HEK293 (cell line): ENCODE results near the gene SPPL2B.

Experiments
- KLF8 ChIP-seq: fragments of 450-650 bp; formaldehyde crosslinking; IDR thresholded peaks from 2 replicates; pipeline ENCODE4 v1.5.1; 2016; ENCODE audit warnings: missing biosample characterization, missing genetic modification characterization
- ZBTB48 ChIP-seq: fragments of 450-650 bp; formaldehyde crosslinking; IDR thresholded peaks from 2 replicates; pipeline ENCODE4 v1.5.1; 2016; ENCODE audit warnings: missing biosample characterization, missing genetic modification characterization
- ZFHX2 ChIP-seq: fragments of 450-650 bp; formaldehyde crosslinking; conservative IDR thresholded peaks from 2 replicates; pipeline ENCODE4 v1.5.1; 2016; ENCODE audit warnings: missing biosample characterization, missing genetic modification characterization
- ZFP41 ChIP-seq: fragments of 450-650 bp; formaldehyde crosslinking; IDR thresholded peaks from 2 replicates; pipeline ENCODE4 v1.5.1; 2016; ENCODE audit warnings: missing biosample characterization, missing genetic modification characterization, borderline replicate concordance
- ZNF140 ChIP-seq: fragments of 450-650 bp; formaldehyde crosslinking; IDR thresholded peaks from 2 replicates; pipeline ENCODE4 v1.5.1; 2016; ENCODE audit warnings: missing biosample characterization, missing genetic modification characterization
- ZNF169 ChIP-seq: fragments of 450-650 bp; formaldehyde crosslinking; IDR thresholded peaks from 2 replicates; pipeline ENCODE4 v1.5.1; 2016; ENCODE audit warnings: missing biosample characterization, missing genetic modification characterization
- ZNF214 ChIP-seq: fragments of 450-650 bp; formaldehyde crosslinking; IDR thresholded peaks from 2 replicates; pipeline ENCODE4 v1.5.1; 2017; ENCODE audit warnings: missing biosample characterization, mild to moderate bottlenecking, missing genetic modification characterization, borderline replicate concordance
- ZNF24 ChIP-seq: fragments of 450-650 bp; formaldehyde crosslinking; IDR thresholded peaks from 2 replicates; pipeline ENCODE4 v1.5.1; 2016; ENCODE audit warnings: missing biosample characterization, missing genetic modification characterization
- ZNF324 ChIP-seq: fragments of 450-650 bp; formaldehyde crosslinking; IDR thresholded peaks from 2 replicates; pipeline ENCODE4 v1.5.1; 2016; ENCODE audit warnings: missing biosample characterization, missing genetic modification characterization
- ZNF366 ChIP-seq: fragments of 450-650 bp; formaldehyde crosslinking; conservative IDR thresholded peaks from 2 replicates; pipeline ENCODE4 v1.5.1; 2016; ENCODE audit warnings: missing biosample characterization, missing genetic modification characterization
- ZNF548 ChIP-seq: fragments of 450-650 bp; formaldehyde crosslinking; IDR thresholded peaks from 2 replicates; pipeline ENCODE4 v1.5.1; 2016; ENCODE audit warnings: missing biosample characterization, missing genetic modification characterization
- ZNF549 ChIP-seq: fragments of 450-650 bp; IDR thresholded peaks from 2 replicates; pipeline ENCODE4 v1.5.1; 2018; ENCODE audit warnings: missing biosample characterization, missing genetic modification characterization, mild to moderate bottlenecking, inconsistent platforms, moderate library complexity
- ZNF596 ChIP-seq: fragments of 450-650 bp; IDR thresholded peaks from 2 replicates; pipeline ENCODE4 v1.5.0; 2018; ENCODE audit warnings: missing biosample characterization, mild to moderate bottlenecking, missing genetic modification characterization, moderate library complexity
- ZNF600 ChIP-seq: fragments of 450-650 bp; formaldehyde crosslinking; IDR thresholded peaks from 2 replicates; pipeline ENCODE4 v1.5.1; 2016; ENCODE audit warnings: missing biosample characterization, missing genetic modification characterization
- ZNF664 ChIP-seq: fragments of 450-650 bp; formaldehyde crosslinking; IDR thresholded peaks from 2 replicates; pipeline ENCODE4 v1.5.1; 2016; ENCODE audit warnings: missing biosample characterization, missing genetic modification characterization
- ZNF837 ChIP-seq: fragments of 450-650 bp; formaldehyde crosslinking; IDR thresholded peaks from 2 replicates; pipeline ENCODE4 v1.5.1; 2016; ENCODE audit warnings: missing biosample characterization, missing genetic modification characterization
- ZSCAN16 ChIP-seq: fragments of 450-650 bp; formaldehyde crosslinking; IDR thresholded peaks from 2 replicates; pipeline ENCODE4 v1.5.1; 2016; ENCODE audit warnings: missing biosample characterization, missing genetic modification characterization
- TF ChIP-seq, protein P1 (sequence below): fragments of 450-650 bp; formaldehyde crosslinking; IDR thresholded peaks from 2 replicates; pipeline ENCODE4; 2016; ENCODE audit warnings: missing biosample characterization, missing genetic modification characterization
- TF ChIP-seq, protein P2 (sequence below): fragments of 450-650 bp; formaldehyde crosslinking; IDR thresholded peaks from 2 replicates; pipeline ENCODE4 v1.5.1; 2016; ENCODE audit warnings: missing biosample characterization, missing genetic modification characterization
- TF ChIP-seq, protein P3 (sequence below): fragments of 450-650 bp; formaldehyde crosslinking; IDR thresholded peaks from 2 replicates; pipeline ENCODE4 v1.5.1; 2017; ENCODE audit warnings: missing biosample characterization, mild to moderate bottlenecking, missing genetic modification characterization, moderate library complexity
- TF ChIP-seq, protein P4 (sequence below): fragments of 450-650 bp; formaldehyde crosslinking; IDR thresholded peaks from 2 replicates; pipeline ENCODE4 v1.5.1; 2016; ENCODE audit warnings: missing biosample characterization, missing genetic modification characterization
- TF ChIP-seq, protein P5 (sequence below): fragments of 450-650 bp; formaldehyde crosslinking; IDR thresholded peaks from 2 replicates; pipeline ENCODE4 v1.5.1; 2016; ENCODE audit warnings: missing biosample characterization, missing genetic modification characterization
- TF ChIP-seq, protein P6 (sequence below): fragments of 450-650 bp; formaldehyde crosslinking; IDR thresholded peaks from 2 replicates; pipeline ENCODE4 v1.5.1; 2016; ENCODE audit warnings: missing biosample characterization, missing genetic modification characterization
- TF ChIP-seq, protein P7 (sequence below): fragments of 450-650 bp; formaldehyde crosslinking; IDR thresholded peaks from 2 replicates; pipeline ENCODE4 v1.5.1; 2016; ENCODE audit warnings: missing biosample characterization, missing genetic modification characterization
- TF ChIP-seq, protein P8 (sequence below): fragments of 450-650 bp; formaldehyde crosslinking; IDR thresholded peaks from 2 replicates; pipeline ENCODE4 v1.5.1; 2016; ENCODE audit warnings: missing biosample characterization, missing genetic modification characterization

The SPPL2B gene

DNA sequence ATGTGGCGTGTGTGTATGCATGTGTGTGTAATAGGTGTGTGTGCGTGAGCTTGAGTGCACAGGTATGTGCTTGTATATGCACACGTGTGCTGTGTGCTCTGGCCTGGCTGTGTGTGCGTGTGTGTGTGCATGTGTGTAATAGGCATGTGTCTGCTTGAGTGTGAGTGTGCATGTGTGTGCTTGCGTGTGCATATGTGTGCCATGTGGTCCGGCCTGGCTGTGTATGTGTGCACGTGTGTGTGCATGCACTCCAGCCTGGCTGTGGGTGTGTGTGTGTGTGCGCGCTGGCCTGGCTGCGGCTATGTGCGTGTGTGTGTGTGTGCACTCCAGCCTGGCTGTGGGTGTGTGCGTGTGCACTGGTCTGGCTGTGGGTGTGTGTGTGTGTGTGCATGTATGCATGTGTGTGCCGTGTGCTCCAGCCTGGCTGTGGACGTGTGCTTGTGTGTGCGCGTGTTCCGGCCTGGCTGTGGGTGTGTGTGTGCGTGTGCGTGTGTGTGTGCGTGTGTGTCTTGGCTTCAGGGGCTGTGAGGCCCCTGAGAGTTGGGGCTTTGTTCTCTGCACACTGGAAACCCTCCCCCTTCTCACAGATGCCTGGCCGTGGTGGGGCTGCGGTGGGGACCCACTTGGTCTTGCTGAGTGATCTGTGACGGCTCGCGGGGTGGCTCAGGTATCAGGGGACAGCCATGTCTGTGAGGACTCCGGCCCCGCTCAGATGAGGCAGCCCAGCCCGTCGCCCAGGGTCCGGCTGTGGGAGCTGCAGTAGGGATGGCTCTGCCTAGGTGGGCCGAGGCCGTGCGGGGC lies 8.2 kb downstream of the SPPL2B start (continued):
- TF ChIP-seq, protein P1, sequence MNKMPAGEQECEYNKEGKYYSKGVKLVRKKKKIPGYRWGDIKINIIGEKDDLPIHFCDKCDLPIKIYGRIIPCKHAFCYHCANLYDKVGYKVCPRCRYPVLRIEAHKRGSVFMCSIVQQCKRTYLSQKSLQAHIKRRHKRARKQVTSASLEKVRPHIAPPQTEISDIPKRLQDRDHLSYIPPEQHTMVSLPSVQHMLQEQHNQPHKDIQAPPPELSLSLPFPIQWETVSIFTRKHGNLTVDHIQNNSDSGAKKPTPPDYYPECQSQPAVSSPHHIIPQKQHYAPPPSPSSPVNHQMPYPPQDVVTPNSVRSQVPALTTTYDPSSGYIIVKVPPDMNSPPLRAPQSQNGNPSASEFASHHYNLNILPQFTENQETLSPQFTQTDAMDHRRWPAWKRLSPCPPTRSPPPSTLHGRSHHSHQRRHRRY (tag by site-specific recombination): no peak
- TF ChIP-seq ZFP41 (no peak), KLF8 (tag by site-specific recombination) (no peak; the same call in 1 of the 2 replicates), ZNF596 (no peak), ZNF140 (no peak), ZFHX2 (peak; percentile 54), ZNF169 (tag by site-specific recombination) (0 out of 2 replicates have a peak, but pooled peaks have one; percentile 12), ZBTB48 (no peak), ZNF549 (tag by site-specific recombination) (no peak), ZNF324 (tag by site-specific recombination) (no peak), ZNF366 (no peak), ZNF600 (peak; percentile 32), ZNF24 (no peak), ZNF214 (tag by site-specific recombination) (no peak), ZNF837 (tag by site-specific recombination) (no peak), ZSCAN16 (tag by site-specific recombination) (no peak), ZNF548 (no peak), ZNF664 (tag by site-specific recombination) (no peak)
- TF ChIP-seq, protein P2, sequence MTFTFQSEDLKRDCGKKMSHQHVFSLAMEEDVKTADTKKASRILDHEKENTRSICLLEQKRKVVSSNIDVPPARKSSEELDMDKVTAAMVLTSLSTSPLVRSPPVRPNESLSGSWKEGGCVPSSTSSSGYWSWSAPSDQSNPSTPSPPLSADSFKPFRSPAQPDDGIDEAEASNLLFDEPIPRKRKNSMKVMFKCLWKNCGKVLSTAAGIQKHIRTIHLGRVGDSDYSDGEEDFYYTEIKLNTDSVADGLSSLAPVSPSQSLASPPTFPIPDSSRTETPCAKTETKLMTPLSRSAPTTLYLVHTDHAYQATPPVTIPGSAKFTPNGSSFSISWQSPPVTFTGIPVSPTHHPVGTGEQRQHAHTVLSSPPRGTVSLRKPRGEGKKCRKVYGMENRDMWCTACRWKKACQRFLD: no peak
- TF ChIP-seq, protein P3, sequence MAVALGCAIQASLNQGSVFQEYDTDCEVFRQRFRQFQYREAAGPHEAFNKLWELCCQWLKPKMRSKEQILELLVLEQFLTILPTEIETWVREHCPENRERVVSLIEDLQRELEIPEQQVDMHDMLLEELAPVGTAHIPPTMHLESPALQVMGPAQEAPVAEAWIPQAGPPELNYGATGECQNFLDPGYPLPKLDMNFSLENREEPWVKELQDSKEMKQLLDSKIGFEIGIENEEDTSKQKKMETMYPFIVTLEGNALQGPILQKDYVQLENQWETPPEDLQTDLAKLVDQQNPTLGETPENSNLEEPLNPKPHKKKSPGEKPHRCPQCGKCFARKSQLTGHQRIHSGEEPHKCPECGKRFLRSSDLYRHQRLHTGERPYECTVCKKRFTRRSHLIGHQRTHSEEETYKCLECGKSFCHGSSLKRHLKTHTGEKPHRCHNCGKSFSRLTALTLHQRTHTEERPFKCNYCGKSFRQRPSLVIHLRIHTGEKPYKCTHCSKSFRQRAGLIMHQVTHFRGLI (tag by site-specific recombination): no peak
- TF ChIP-seq, protein P4, sequence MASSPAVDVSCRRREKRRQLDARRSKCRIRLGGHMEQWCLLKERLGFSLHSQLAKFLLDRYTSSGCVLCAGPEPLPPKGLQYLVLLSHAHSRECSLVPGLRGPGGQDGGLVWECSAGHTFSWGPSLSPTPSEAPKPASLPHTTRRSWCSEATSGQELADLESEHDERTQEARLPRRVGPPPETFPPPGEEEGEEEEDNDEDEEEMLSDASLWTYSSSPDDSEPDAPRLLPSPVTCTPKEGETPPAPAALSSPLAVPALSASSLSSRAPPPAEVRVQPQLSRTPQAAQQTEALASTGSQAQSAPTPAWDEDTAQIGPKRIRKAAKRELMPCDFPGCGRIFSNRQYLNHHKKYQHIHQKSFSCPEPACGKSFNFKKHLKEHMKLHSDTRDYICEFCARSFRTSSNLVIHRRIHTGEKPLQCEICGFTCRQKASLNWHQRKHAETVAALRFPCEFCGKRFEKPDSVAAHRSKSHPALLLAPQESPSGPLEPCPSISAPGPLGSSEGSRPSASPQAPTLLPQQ: no peak
- TF ChIP-seq, protein P5, sequence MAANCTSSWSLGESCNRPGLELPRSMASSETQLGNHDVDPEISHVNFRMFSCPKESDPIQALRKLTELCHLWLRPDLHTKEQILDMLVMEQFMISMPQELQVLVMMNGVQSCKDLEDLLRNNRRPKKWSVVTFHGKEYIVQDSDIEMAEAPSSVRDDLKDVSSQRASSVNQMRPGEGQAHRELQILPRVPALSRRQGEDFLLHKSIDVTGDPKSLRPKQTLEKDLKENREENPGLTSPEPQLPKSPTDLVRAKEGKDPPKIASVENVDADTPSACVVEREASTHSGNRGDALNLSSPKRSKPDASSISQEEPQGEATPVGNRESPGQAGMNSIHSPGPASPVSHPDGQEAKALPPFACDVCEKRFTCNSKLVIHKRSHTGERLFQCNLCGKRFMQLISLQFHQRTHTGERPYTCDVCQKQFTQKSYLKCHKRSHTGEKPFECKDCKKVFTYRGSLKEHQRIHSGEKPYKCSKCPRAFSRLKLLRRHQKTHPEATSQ (tag by site-specific recombination): 0 out of 2 replicates have a peak, but pooled peaks have one; percentile 0
- TF ChIP-seq, protein P6, sequence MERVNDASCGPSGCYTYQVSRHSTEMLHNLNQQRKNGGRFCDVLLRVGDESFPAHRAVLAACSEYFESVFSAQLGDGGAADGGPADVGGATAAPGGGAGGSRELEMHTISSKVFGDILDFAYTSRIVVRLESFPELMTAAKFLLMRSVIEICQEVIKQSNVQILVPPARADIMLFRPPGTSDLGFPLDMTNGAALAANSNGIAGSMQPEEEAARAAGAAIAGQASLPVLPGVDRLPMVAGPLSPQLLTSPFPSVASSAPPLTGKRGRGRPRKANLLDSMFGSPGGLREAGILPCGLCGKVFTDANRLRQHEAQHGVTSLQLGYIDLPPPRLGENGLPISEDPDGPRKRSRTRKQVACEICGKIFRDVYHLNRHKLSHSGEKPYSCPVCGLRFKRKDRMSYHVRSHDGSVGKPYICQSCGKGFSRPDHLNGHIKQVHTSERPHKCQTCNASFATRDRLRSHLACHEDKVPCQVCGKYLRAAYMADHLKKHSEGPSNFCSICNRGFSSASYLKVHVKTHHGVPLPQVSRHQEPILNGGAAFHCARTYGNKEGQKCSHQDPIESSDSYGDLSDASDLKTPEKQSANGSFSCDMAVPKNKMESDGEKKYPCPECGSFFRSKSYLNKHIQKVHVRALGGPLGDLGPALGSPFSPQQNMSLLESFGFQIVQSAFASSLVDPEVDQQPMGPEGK (tag by site-specific recombination): no peak
- TF ChIP-seq, protein P7, sequence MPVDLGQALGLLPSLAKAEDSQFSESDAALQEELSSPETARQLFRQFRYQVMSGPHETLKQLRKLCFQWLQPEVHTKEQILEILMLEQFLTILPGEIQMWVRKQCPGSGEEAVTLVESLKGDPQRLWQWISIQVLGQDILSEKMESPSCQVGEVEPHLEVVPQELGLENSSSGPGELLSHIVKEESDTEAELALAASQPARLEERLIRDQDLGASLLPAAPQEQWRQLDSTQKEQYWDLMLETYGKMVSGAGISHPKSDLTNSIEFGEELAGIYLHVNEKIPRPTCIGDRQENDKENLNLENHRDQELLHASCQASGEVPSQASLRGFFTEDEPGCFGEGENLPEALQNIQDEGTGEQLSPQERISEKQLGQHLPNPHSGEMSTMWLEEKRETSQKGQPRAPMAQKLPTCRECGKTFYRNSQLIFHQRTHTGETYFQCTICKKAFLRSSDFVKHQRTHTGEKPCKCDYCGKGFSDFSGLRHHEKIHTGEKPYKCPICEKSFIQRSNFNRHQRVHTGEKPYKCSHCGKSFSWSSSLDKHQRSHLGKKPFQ: peak; percentile 46; the same call in 1 of the 2 replicates
- TF ChIP-seq, protein P8, sequence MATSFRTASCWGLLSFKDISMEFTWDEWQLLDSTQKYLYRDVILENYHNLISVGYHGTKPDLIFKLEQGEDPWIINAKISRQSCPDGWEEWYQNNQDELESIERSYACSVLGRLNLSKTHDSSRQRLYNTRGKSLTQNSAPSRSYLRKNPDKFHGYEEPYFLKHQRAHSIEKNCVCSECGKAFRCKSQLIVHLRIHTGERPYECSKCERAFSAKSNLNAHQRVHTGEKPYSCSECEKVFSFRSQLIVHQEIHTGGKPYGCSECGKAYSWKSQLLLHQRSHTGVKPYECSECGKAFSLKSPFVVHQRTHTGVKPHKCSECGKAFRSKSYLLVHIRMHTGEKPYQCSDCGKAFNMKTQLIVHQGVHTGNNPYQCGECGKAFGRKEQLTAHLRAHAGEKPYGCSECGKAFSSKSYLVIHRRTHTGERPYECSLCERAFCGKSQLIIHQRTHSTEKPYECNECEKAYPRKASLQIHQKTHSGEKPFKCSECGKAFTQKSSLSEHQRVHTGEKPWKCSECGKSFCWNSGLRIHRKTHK (tag by site-specific recombination): no peak
- TF ChIP-seq, all 188 proteins: peak for 10
